Stimulated activated CD8-positive, alpha-beta memory T cell treated with anti-CD3 and anti-CD28 coated beads, Interleukin-4, amount 100 ng/mL, for 48 hours (primary cell): Measurements from ENCODE around the gene YBX1.
"Not testable (repeated sequence)": the region's sequence is repeated elsewhere in the genome, so short reads cannot be mapped to it uniquely, and the experiment has no call there.

Source experiments
- DNase-seq: peaks from one replicate; pipeline ENCODE4 v3.0.0-alpha.2; 2020

YBX1 gene

GRCh38 chr1:42751511-42752070 is 69.4 kb downstream of the YBX1 start:
- DNase-seq = not testable (repeated sequence)

GRCh38 chr1:42752284-42752683 is 70.1 kb downstream of the YBX1 start:
- DNase-seq = no peak

- no peak for DNase-seq
Observed at GRCh38 chr1:42753070-42753469, 70.9 kb downstream of the YBX1 start.
